Colonic mucosa (tissue), 4 donors: Measurements from ENCODE around the gene HNRNPM. TPM values are rescaled to one million over a fixed set of nuclear protein-coding genes. Genes with fewer than 3 reads are reported as not detected.
"Not testable (repeated sequence)": the region's sequence is repeated elsewhere in the genome, so short reads cannot be mapped to it uniquely, and the experiment has no call there.

Source experiments
- DNase-seq: peaks from one replicate; pipeline ENCODE4 v3.0.0-alpha.2; 2020
- H3K27ac ChIP-seq: fragments of 200-600 bp; one replicate; pipeline ENCODE4 v1.8.0; 2021
- H3K27me3 ChIP-seq: fragments of 200-600 bp; one replicate; pipeline ENCODE4 v1.8.0; 2021
- H3K36me3 ChIP-seq: fragments of 200-600 bp; one replicate; pipeline ENCODE4 v1.8.0; 2021
- H3K4me1 ChIP-seq: fragments of 200-600 bp; one replicate; pipeline ENCODE4 v1.8.0; 2021; ENCODE audit warnings: mild to moderate bottlenecking
- H3K4me3 ChIP-seq: fragments of 200-600 bp; one replicate; pipeline ENCODE4 v1.8.0; 2021
- H3K9ac ChIP-seq, 2 donors: one replicate each; pipeline ENCODE4 v1.7.0; 2013; ENCODE audit warnings: control low read depth in 2 of 2, low read depth in 2 of 2, low read length in 2 of 2
- H3K9me3 ChIP-seq: fragments of 200-600 bp; one replicate; pipeline ENCODE4 v1.8.0; 2021
- intact Hi-C: fragments of 100-400 bp; cut with DNase I; formaldehyde crosslinking; loops from one replicate; pipeline ENCODE4 v1.14.1; 2022
- total RNA-seq, 2 donors: library from RNA; stranded (reverse); fragmentation: NEBNext Ultra II Directional in 1 of 2; extraction: Animal tissue kit (Norgen Biotek cat#: 25700) in 1 of 2; gene quantifications; one replicate each; pipeline ENCODE4 v1.2.1, GENCODE V29; 2021
- TF ChIP-seq, protein P1 (sequence below): fragments of 200-600 bp; IDR thresholded peaks from one replicate; pipeline ENCODE4 v1.8.0; 2022; ENCODE audit warnings: antibody characterized with exemption, mild to moderate bottlenecking
- donor health status: healthy.
- donor health status: DM: no; HTN: no; CAD: no.
- donor health status: DM: no; HTN: no; CAD: no.

The HNRNPM gene
- total RNA-seq, 2 donors from 2014 or later = 122 to 339 TPM

DNA sequence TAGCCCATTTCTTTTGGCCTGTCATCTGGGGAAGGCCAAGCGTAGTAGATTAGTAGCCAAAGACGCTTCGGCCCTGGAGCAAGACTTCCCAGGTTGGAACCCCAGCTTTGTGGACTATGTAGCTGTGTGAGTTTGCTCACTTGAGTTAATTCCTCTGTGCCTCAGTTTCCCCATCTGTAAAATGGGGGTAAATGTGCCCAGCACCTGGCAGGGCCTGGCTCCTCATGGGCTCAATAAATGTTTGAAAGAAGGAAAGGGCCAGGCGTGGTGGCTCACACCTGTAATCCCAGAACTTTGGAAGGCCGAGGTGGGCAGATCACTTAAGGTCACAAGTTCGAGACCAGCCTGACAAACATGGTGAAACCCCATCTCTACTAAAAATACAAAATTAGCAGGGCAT, 14.9 kb upstream of the HNRNPM start:
- Histone ChIP-seq H3K4me3 (no peak overlapping the region), H3K9ac (no peak overlapping the region), H3K36me3 (no peaks in the 10 kb centered on the region), H3K9me3 (no peaks in the 10 kb centered on the region), H3K27ac (no peak overlapping the region), H3K4me1 (no peaks in the 10 kb centered on the region), H3K27me3 (no peaks in the 10 kb centered on the region)
- no peak for DNase-seq
- TF ChIP-seq, protein P1, sequence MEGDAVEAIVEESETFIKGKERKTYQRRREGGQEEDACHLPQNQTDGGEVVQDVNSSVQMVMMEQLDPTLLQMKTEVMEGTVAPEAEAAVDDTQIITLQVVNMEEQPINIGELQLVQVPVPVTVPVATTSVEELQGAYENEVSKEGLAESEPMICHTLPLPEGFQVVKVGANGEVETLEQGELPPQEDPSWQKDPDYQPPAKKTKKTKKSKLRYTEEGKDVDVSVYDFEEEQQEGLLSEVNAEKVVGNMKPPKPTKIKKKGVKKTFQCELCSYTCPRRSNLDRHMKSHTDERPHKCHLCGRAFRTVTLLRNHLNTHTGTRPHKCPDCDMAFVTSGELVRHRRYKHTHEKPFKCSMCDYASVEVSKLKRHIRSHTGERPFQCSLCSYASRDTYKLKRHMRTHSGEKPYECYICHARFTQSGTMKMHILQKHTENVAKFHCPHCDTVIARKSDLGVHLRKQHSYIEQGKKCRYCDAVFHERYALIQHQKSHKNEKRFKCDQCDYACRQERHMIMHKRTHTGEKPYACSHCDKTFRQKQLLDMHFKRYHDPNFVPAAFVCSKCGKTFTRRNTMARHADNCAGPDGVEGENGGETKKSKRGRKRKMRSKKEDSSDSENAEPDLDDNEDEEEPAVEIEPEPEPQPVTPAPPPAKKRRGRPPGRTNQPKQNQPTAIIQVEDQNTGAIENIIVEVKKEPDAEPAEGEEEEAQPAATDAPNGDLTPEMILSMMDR = no peak
- intact Hi-C loops = no loop called here

- Histone ChIP-seq H3K4me1 (no peaks in the 10 kb centered on the region), H3K4me3 (no peak overlapping the region), H3K9me3 (no peaks in the 10 kb centered on the region), H3K9ac (no peak overlapping the region), H3K36me3 (no peaks in the 10 kb centered on the region), H3K27me3 (no peaks in the 10 kb centered on the region), H3K27ac (no peak overlapping the region)
- intact Hi-C loops = no loop called here
- TF ChIP-seq, protein P1 = no peak
- DNase-seq = no peak
Measured at GRCh38 chr19:8430650-8431049, 14.1 kb upstream of the HNRNPM start.

DNA sequence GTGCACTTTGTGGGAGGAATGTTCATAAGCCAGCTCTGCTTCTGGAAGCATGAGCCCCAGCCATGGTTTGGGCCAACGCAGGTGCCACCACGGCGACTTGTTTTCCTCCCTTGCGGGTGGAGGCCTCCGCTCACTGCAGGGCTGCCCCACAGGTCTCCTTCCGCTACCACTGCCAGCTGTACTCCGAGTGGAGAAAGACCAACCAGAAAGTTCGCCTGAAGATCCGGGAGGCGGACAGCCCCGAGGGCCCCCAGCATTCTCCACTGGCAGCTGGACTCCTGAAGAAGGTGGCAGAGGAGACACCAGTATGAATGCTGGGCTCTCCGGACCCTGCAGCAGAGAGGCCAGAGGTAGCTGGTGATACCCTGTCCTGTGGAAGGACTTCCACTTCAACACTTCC, 6.5 kb upstream of the HNRNPM start:
- no peak overlapping the region for H3K4me3 ChIP-seq
- TF ChIP-seq, protein P1 = no peak
- H3K27ac ChIP-seq = no peak overlapping the region
- H3K36me3 ChIP-seq = no peaks in the 10 kb centered on the region
- H3K9ac ChIP-seq = no peak overlapping the region
- H3K27me3 ChIP-seq = no peaks in the 10 kb centered on the region
- H3K4me1 ChIP-seq = no peaks in the 10 kb centered on the region
- intact Hi-C loops = no loop called here
- H3K9me3 ChIP-seq = no peaks in the 10 kb centered on the region
- no peak for DNase-seq

- Histone ChIP-seq H3K36me3 (no peaks in the 10 kb centered on the region), H3K27ac (no peak overlapping the region), H3K4me1 (peaks cover 1% of the 10 kb centered on the region), H3K4me3 (no peak overlapping the region), H3K9ac (no peak overlapping the region), H3K27me3 (no peaks in the 10 kb centered on the region), H3K9me3 (no peaks in the 10 kb centered on the region)
- TF ChIP-seq, protein P1 = no peak
- DNase-seq = no peak
- intact Hi-C loops = no loop called here
Measured at GRCh38 chr19:8441725-8442544, 2.8 kb upstream of the HNRNPM start.

GRCh38 chr19:8444140-8444676, 567 bp upstream of the HNRNPM start:
- H3K27me3 ChIP-seq, H3K4me1 ChIP-seq, intact Hi-C loops, DNase-seq, H3K36me3 ChIP-seq, H3K9me3 ChIP-seq: not testable (repeated sequence)
- Histone ChIP-seq H3K27ac (peak overlapping the region; percentile 97), H3K9ac (peak overlapping the region; percentile 93 to 100), H3K4me3 (peak overlapping the region; percentile 100)

DNA sequence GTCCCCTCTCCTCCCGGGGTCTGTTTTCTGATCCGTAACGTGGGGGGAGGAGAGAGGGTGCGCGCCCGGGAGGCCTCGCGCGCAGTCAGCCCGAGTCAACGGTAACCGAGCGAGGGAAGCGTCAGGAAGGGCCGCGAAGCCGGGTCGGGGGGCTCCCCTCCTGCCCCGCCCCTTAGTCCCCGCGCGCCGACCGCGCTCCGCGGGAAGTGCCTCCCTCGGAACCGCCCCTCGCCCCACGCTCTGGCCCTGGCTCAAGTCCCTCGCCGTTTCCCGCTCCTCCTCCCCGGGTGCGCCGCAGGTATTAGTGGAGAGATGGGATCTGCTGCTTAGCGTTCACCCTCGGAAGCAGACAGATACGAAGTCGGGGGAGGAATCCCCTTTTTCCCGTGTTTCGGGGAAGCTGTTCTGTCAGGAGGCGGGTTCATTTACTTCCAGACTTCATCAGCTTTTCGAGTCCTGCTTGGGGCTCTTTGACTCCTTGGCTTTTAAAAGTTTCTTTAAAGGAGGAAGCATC, 770 bp downstream of the HNRNPM start:
- TF ChIP-seq, protein P1 = no peak
- Histone ChIP-seq H3K4me1 (peaks cover 7% of the 10 kb centered on the region), H3K36me3 (no peaks in the 10 kb centered on the region), H3K9me3 (no peaks in the 10 kb centered on the region), H3K27ac (peak overlapping the region; percentile 97), H3K27me3 (no peaks in the 10 kb centered on the region), H3K4me3 (peak overlapping the region; percentile 100), H3K9ac (peak overlapping the region; percentile 93 to 100)
- peak; percentile 68 for DNase-seq
- intact Hi-C loops = no loop called here
